Loucy (cell line): Measurements from ENCODE around the gene PIGP.

Experiments
- H2AFZ ChIP-seq: fragments of 200-600 bp; sonication (generic); 2 replicates; pipeline ENCODE4 v1.6.0; 2016; ENCODE audit warnings: antibody characterized with exemption, mild to moderate bottlenecking, low read length, moderate library complexity
- H3F3A ChIP-seq: fragments of 200-600 bp; 2 replicates; pipeline ENCODE4 v1.6.0; 2016; ENCODE audit warnings: antibody characterized with exemption, low read depth, mild to moderate bottlenecking
- H3K27me3 ChIP-seq: fragments of 200-600 bp; sonication (generic); 2 replicates; pipeline ENCODE4 v1.6.1; 2014; ENCODE audit warnings: low read length, mild to moderate bottlenecking; ENCODE audit not compliant: insufficient read depth, poor library complexity, severe bottlenecking
- H3K36me3 ChIP-seq: fragments of 200-600 bp; sonication (generic); 2 replicates; pipeline ENCODE4 v1.6.1; 2016; ENCODE audit warnings: low read length; ENCODE audit not compliant: insufficient read depth
- H3K4me1 ChIP-seq: fragments of 200-600 bp; sonication (generic); 2 replicates; pipeline ENCODE4 v1.5.1; 2014; ENCODE audit warnings: low read length, mild to moderate bottlenecking; ENCODE audit not compliant: insufficient read depth, poor library complexity, severe bottlenecking
- H3K4me2 ChIP-seq: fragments of 200-600 bp; sonication (generic); 2 replicates; pipeline ENCODE4 v1.6.0; 2014; ENCODE audit warnings: antibody characterized with exemption, low read length, low read depth, mild to moderate bottlenecking; ENCODE audit not compliant: poor library complexity, severe bottlenecking
- H3K4me3 ChIP-seq: fragments of 200-600 bp; sonication (generic); 2 replicates; pipeline ENCODE4 v1.5.1; 2014; ENCODE audit warnings: low read length, mild to moderate bottlenecking, mixed read lengths; ENCODE audit not compliant: poor library complexity, severe bottlenecking
- H3K79me2 ChIP-seq: fragments of 200-600 bp; sonication (generic); 2 replicates; pipeline ENCODE4 v1.6.1; 2014; ENCODE audit warnings: low read length; ENCODE audit not compliant: insufficient read depth
- H3K9ac ChIP-seq: fragments of 200-600 bp; sonication (generic); 2 replicates; pipeline ENCODE4 v1.6.0; 2014; ENCODE audit warnings: mild to moderate bottlenecking, low read depth, low read length, moderate library complexity; ENCODE audit not compliant: poor library complexity, severe bottlenecking
- H3K9me2 ChIP-seq: fragments of 200-600 bp; sonication (generic); replicated peaks from 2 replicates; pipeline ENCODE4 v1.6.1; 2016; ENCODE audit warnings: low read depth, low read length, mixed read lengths
- H3K9me3 ChIP-seq: fragments of 200-600 bp; sonication (generic); 2 replicates; pipeline ENCODE4 v1.6.1; 2014; ENCODE audit warnings: mild to moderate bottlenecking, antibody characterized with exemption, low read length, low read depth; ENCODE audit not compliant: insufficient read depth
- H4K20me1 ChIP-seq: fragments of 200-600 bp; sonication (generic); 2 replicates; pipeline ENCODE4 v1.6.0; 2014; ENCODE audit warnings: antibody characterized with exemption, low read length, mild to moderate bottlenecking; ENCODE audit not compliant: insufficient read depth, poor library complexity, severe bottlenecking
- CTCF ChIP-seq: fragments of 200-600 bp; sonication (generic); conservative IDR thresholded peaks from 2 replicates; pipeline ENCODE4 v1.5.1; 2014; ENCODE audit warnings: mild to moderate bottlenecking, antibody characterized with exemption, low read length
- EZH2phosphoT487 ChIP-seq: fragments of 200-600 bp; IDR thresholded peaks from 2 replicates; pipeline ENCODE4 v1.6.1; 2018; ENCODE audit warnings: antibody characterized with exemption, mild to moderate bottlenecking, moderate library complexity, borderline replicate concordance

PIGP gene

GRCh38 chr21:37032293-37032692, 40.6 kb downstream of the PIGP start:
- Histone ChIP-seq H3K27me3 (no peaks in the 10 kb centered on the region), H3K4me3 (no peak overlapping the region), H3F3A (no peaks in the 10 kb centered on the region), H3K4me1 (peaks cover 10% of the 10 kb centered on the region), H3K9me3 (no peaks in the 10 kb centered on the region), H3K4me2 (no peak overlapping the region), H2AFZ (no peak overlapping the region), H3K9ac (no peak overlapping the region), H3K36me3 (no peaks in the 10 kb centered on the region), H4K20me1 (no peaks in the 10 kb centered on the region), H3K79me2 (no peaks in the 10 kb centered on the region), H3K9me2 (no peaks in the 10 kb centered on the region)
- TF ChIP-seq EZH2phosphoT487 (no peak), CTCF (no peak)

- Histone ChIP-seq H3K4me2 (no peak overlapping the region), H3F3A (no peaks in the 10 kb centered on the region), H3K9ac (no peak overlapping the region), H3K4me3 (no peak overlapping the region), H3K36me3 (no peaks in the 10 kb centered on the region), H3K79me2 (no peaks in the 10 kb centered on the region), H4K20me1 (no peaks in the 10 kb centered on the region), H2AFZ (no peak overlapping the region), H3K27me3 (no peaks in the 10 kb centered on the region), H3K4me1 (peaks cover 10% of the 10 kb centered on the region), H3K9me2 (no peaks in the 10 kb centered on the region), H3K9me3 (no peaks in the 10 kb centered on the region)
- TF ChIP-seq CTCF (no peak), EZH2phosphoT487 (no peak)
Measured at GRCh38 chr21:37030864-37031263, 42.0 kb downstream of the PIGP start.

- TF ChIP-seq CTCF (no peak), EZH2phosphoT487 (no peak)
- H3F3A ChIP-seq = no peaks in the 10 kb centered on the region
Measured at GRCh38 chr21:37028570-37028969, 44.3 kb downstream of the PIGP start.

More at GRCh38 chr21:37028570-37028969, 44.3 kb downstream of the PIGP start:
- Histone ChIP-seq H3K4me2 (no peak overlapping the region), H3K4me1 (peaks cover 10% of the 10 kb centered on the region), H2AFZ (no peak overlapping the region), H3K27me3 (no peaks in the 10 kb centered on the region), H3K9ac (no peak overlapping the region), H4K20me1 (no peaks in the 10 kb centered on the region), H3K4me3 (no peak overlapping the region), H3K36me3 (no peaks in the 10 kb centered on the region), H3K9me3 (no peaks in the 10 kb centered on the region), H3K79me2 (no peaks in the 10 kb centered on the region), H3K9me2 (no peaks in the 10 kb centered on the region)
